ENCODE results near the gene HEATR9. TPM values are rescaled to one million over a fixed set of nuclear protein-coding genes. Genes with fewer than 3 reads are reported as not detected.

The HEATR9 gene
- total and polyA plus RNA-seq, 2 of the 13 experiments (the other 11 are each of a cell fraction or from before 2014, with no cell fraction given), result not detected

- in situ Hi-C loops (cut with HindIII; ENCODE audit: extremely low pct_ligation_motif_present, low pct_unique_long_range_greater_than_20kb) (loop anchor here (5.0 to 25.0 kb wide), 2 partner anchors 48 to 98 kb away; partner anchors contain the start of gene C17orf50), intact Hi-C loops (cut with micrococcal nuclease; ENCODE audit: unreplicated experiment) (loop anchor here (1.0 kb wide), 1 partner anchor 46 kb away; no protein-coding TSS in a partner anchor)
- 0 out of 2 replicates have a peak, but pooled peaks have one; percentile 7 for TF ChIP-seq ARNT2 (CRISPR knock-in tag; IDR thresholded peaks at IDR 0.05; ENCODE audit: low read depth)
- peak; percentile 68 for TF ChIP-seq ZNF629 (CRISPR knock-in tag; conservative IDR thresholded peaks at IDR 0.05)
- 0 out of 2 replicates have a peak, but pooled peaks have one; percentile 26 for TF ChIP-seq MED13 (CRISPR knock-in tag; IDR thresholded peaks at IDR 0.05)
- peak; percentile 12; the same call in 1 of the 2 replicates for TF ChIP-seq ZNF317 (CRISPR knock-in tag; IDR thresholded peaks at IDR 0.05)
- peak; percentile 65; the same call in 1 of the 2 replicates for TF ChIP-seq THAP9 (CRISPR knock-in tag; IDR thresholded peaks at IDR 0.05; ENCODE audit: borderline replicate concordance)
- no peak for TF ChIP-seq ZNF652 (CRISPR knock-in tag; IDR thresholded peaks at IDR 0.05; ENCODE audit: borderline replicate concordance, low read depth)
- TF ChIP-seq TFDP1 (CRISPR knock-in tag; IDR thresholded peaks at IDR 0.05; ENCODE audit: borderline replicate concordance), result no peak
- 0 out of 2 replicates have a peak, but pooled peaks have one; percentile 6 for TF ChIP-seq RXRA (CRISPR knock-in tag; IDR thresholded peaks at IDR 0.05)
- TF ChIP-seq UBTF (CRISPR knock-in tag; IDR thresholded peaks at IDR 0.05), result peak; percentile 16; the same call in 1 of the 2 replicates
- no peak for TF ChIP-seq ZBTB39 (CRISPR knock-in tag; IDR thresholded peaks at IDR 0.05)
- TF ChIP-seq ZNF235 (CRISPR knock-in tag; IDR thresholded peaks at IDR 0.05; ENCODE audit: borderline replicate concordance), result peak; percentile 15; the same call in 1 of the 2 replicates
- peak; percentile 76 for TF ChIP-seq AGO2 (optimal IDR thresholded peaks at IDR 0.05; ENCODE audit: low read depth, low read length)
- peak; percentile 17; the same call in 1 of the 2 replicates for TF ChIP-seq ZNF709 (CRISPR knock-in tag; IDR thresholded peaks at IDR 0.05)
- TF ChIP-seq MAX (IDR thresholded peaks at IDR 0.05), result no peak
Measured at GRCh38 chr17:35809855-35810461, 58.7 kb downstream of the HEATR9 start.

More at GRCh38 chr17:35809855-35810461, 58.7 kb downstream of the HEATR9 start:
- ATAC-seq, result peak; percentile 4; the same call in 2 of the 3 replicates
- Histone ChIP-seq H3K9me3 (ENCODE audit: low read length) (no peaks in the 10 kb centered on the region), H3K79me2 (ENCODE audit: insufficient read depth, low read length) (peaks cover 54% of the 10 kb centered on the region), H3K4me3 (replicated peaks in 1 of 3; ENCODE audit: insufficient read depth in 1 of 3, low read depth in 2 of 3, low read length in 3 of 3) (peak overlapping the region; percentile 85 to 95 (median 91)), H4K20me1 (ENCODE audit: insufficient read depth, low read length) (peaks cover 26% of the 10 kb centered on the region), H3K9ac (ENCODE audit: insufficient read depth, low read depth, low read length) (peak overlapping the region; percentile 84), H3K36me3 (replicated peaks in 1 of 2; ENCODE audit: control insufficient read depth in 1 of 2, insufficient read depth in 2 of 2, low read length in 2 of 2) (no peaks in the 10 kb centered on the region), H2AFZ (ENCODE audit: low read length) (no peak overlapping the region), H3K4me1 (ENCODE audit: insufficient read depth, low read length) (peaks cover 60% of the 10 kb centered on the region), H3K4me2 (ENCODE audit: low read depth, low read length) (peak overlapping the region; percentile 83), H3K27ac (ENCODE audit: extremely low read length, insufficient read depth, low read length) (peak overlapping the region; percentile 91), H3K27me3 (ENCODE audit: control insufficient read depth in 1 of 2, insufficient read depth in 2 of 2, low read length in 2 of 2) (no peaks in the 10 kb centered on the region; a peak in 2 of 5 replicates)
- ChIA-PET CTCF (ENCODE audit: low intra/inter-chr PET ratio, low total read pairs) (interaction anchor here (1.5 to 2.3 kb wide), 2 partner anchors 45 to 47 kb away, joined by 3 to 28 read pairs; no protein-coding TSS in a partner anchor), POLR2A (interaction anchor here (1.0 to 4.2 kb wide), 7 partner anchors 9 to 165 kb away, joined by 3 to 60 read pairs (median 5); partner anchors contain the start of genes C17orf50 and MMP28)
- no peak for FAIRE-seq
- no peak for DNase-seq (ENCODE audit: low spot score)
- WGBS (ENCODE audit: low lambda C conversion rate), result 0% methylated on average over 7 of the region's 24 CpGs
- BruUV-seq (replicated peaks), result no TSS peak

Measured in HepG2 (cell line).